SK-N-MC (cell line): ENCODE results near the gene TM6SF1.
"Not testable (repeated sequence)": the region's sequence is repeated elsewhere in the genome, so short reads cannot be mapped to it uniquely, and the experiment has no call there.

Experiments used
- DNase-seq: peaks from one replicate; pipeline ENCODE4 v3.0.0-alpha.2; 2011; ENCODE audit warnings: low read depth, low spot score
- H3K27ac ChIP-seq: fragments of 200-600 bp; sonication (generic); 2 replicates; pipeline ENCODE4 v1.5.1; 2016; ENCODE audit warnings: mixed run types
- H3K36me3 ChIP-seq: fragments of 200-600 bp; sonication (generic); 2 replicates; pipeline ENCODE4 v1.6.1; 2017; ENCODE audit warnings: antibody characterized with exemption, low read length, mixed read lengths; ENCODE audit not compliant: insufficient read depth
- H3K4me3 ChIP-seq: fragments of 200-600 bp; sonication (generic); 2 replicates; pipeline ENCODE4 v1.5.1; 2016
- H3K9ac ChIP-seq: fragments of 200-600 bp; sonication (generic); 2 replicates; pipeline ENCODE4 v1.8.0; 2017; ENCODE audit warnings: mixed run types, mixed read lengths; ENCODE audit not compliant: insufficient read length
- H3K9me3 ChIP-seq: fragments of 200-600 bp; sonication (generic); 2 replicates; pipeline ENCODE4 v1.6.1; 2017; ENCODE audit warnings: low read depth, mild to moderate bottlenecking, antibody characterized with exemption, low read length, moderate library complexity, mixed read lengths
- EZH2 ChIP-seq: fragments of 200-600 bp; sonication (generic); IDR thresholded peaks from one replicate; pipeline ENCODE4 v1.6.1; 2017; ENCODE audit warnings: antibody characterized with exemption
- FOXP2 ChIP-seq: optimal IDR thresholded peaks from 2 replicates; pipeline ENCODE3; 2011; ENCODE audit warnings: mild to moderate bottlenecking, moderate library complexity; ENCODE audit not compliant: insufficient read depth; ENCODE audit errors: extremely low read length, control extremely low read depth
- POLR2AphosphoS5 ChIP-seq: IDR thresholded peaks from 2 replicates; pipeline ENCODE4 v1.6.1; 2012; ENCODE audit warnings: mild to moderate bottlenecking, low read depth, low read length, borderline replicate concordance

TM6SF1 gene

GRCh38 chr15:83155942-83156341 lies 48.5 kb downstream of the TM6SF1 start:
- Histone ChIP-seq H3K4me3 (no peak overlapping the region), H3K9ac (no peak overlapping the region), H3K36me3 (peaks cover 28% of the 10 kb centered on the region), H3K9me3 (no peaks in the 10 kb centered on the region), H3K27ac (no peak overlapping the region)
- no peak for DNase-seq
- TF ChIP-seq FOXP2 (no peak), POLR2AphosphoS5 (no peak)

- no peak overlapping the region for H3K4me3 ChIP-seq
- no peak for DNase-seq
- H3K9me3 ChIP-seq: no peaks in the 10 kb centered on the region
- H3K9ac ChIP-seq: no peak overlapping the region
- H3K27ac ChIP-seq: no peak overlapping the region
- H3K36me3 ChIP-seq: peaks cover 22% of the 10 kb centered on the region
- TF ChIP-seq EZH2: no peak
- no peak for TF ChIP-seq POLR2AphosphoS5
- no peak for TF ChIP-seq FOXP2
These were observed 50.9 kb downstream of the TM6SF1 start for GRCh38 chr15:83158393-83158792.

GRCh38 chr15:83160741-83161140 lies 53.3 kb downstream of the TM6SF1 start:
- H3K36me3 ChIP-seq: peaks cover 22% of the 10 kb centered on the region
- TF ChIP-seq EZH2 (no peak), POLR2AphosphoS5 (no peak), FOXP2 (no peak)
- no peak overlapping the region for H3K9ac ChIP-seq
- no peak for DNase-seq
- no peak overlapping the region for H3K4me3 ChIP-seq
- H3K9me3 ChIP-seq: 0 out of 2 replicates have a peak, but pooled peaks cover under 1% of the 10 kb centered on the region
- H3K27ac ChIP-seq: no peak overlapping the region

GRCh38 chr15:83163032-83163431 lies 55.6 kb downstream of the TM6SF1 start:
- DNase-seq: no peak
- H3K36me3 ChIP-seq: peaks cover under 1% of the 10 kb centered on the region; the same call in 1 of the 2 replicates

GRCh38 chr15:83164111-83164770 lies 56.8 kb downstream of the TM6SF1 start:
- peaks cover 4% of the 10 kb centered on the region; the same call in 1 of the 2 replicates for H3K9me3 ChIP-seq
- TF ChIP-seq FOXP2: no peak
- no peak for TF ChIP-seq EZH2
- no peak for TF ChIP-seq POLR2AphosphoS5
- no peak for DNase-seq
- no peak overlapping the region for H3K4me3 ChIP-seq
- H3K27ac ChIP-seq: no peak overlapping the region
- no peak overlapping the region for H3K9ac ChIP-seq
- H3K36me3 ChIP-seq: no peaks in the 10 kb centered on the region

More at GRCh38 chr15:83163032-83163431, 55.6 kb downstream of the TM6SF1 start:
- TF ChIP-seq FOXP2 (no peak), EZH2 (no peak), POLR2AphosphoS5 (no peak)
- H3K9ac ChIP-seq: no peak overlapping the region
- H3K4me3 ChIP-seq: no peak overlapping the region
- H3K9me3 ChIP-seq: peaks cover 4% of the 10 kb centered on the region; the same call in 1 of the 2 replicates
- no peak overlapping the region for H3K27ac ChIP-seq

GRCh38 chr15:83164771-83165404 lies 57.4 kb downstream of the TM6SF1 start:
- no peak for TF ChIP-seq FOXP2
- TF ChIP-seq POLR2AphosphoS5: no peak
- TF ChIP-seq EZH2: no peak
- no peak overlapping the region for H3K4me3 ChIP-seq
- no peak overlapping the region for H3K27ac ChIP-seq
- H3K36me3 ChIP-seq: no peaks in the 10 kb centered on the region
- no peak for DNase-seq
- H3K9ac ChIP-seq: no peak overlapping the region
- H3K9me3 ChIP-seq: peaks cover 4% of the 10 kb centered on the region; the same call in 1 of the 2 replicates

- peaks cover 4% of the 10 kb centered on the region; the same call in 1 of the 2 replicates for H3K9me3 ChIP-seq
- TF ChIP-seq EZH2: no peak
- no peak for TF ChIP-seq FOXP2
- no peak for TF ChIP-seq POLR2AphosphoS5
- no peak overlapping the region for H3K4me3 ChIP-seq
- H3K27ac ChIP-seq: no peak overlapping the region
- no peak for DNase-seq
- H3K9ac ChIP-seq: no peak overlapping the region
- H3K36me3 ChIP-seq: no peaks in the 10 kb centered on the region
These were observed 58.8 kb downstream of the TM6SF1 start for GRCh38 chr15:83166218-83166617.

GRCh38 chr15:83166830-83167229 lies 59.4 kb downstream of the TM6SF1 start:
- no peak for DNase-seq
- no peak for TF ChIP-seq POLR2AphosphoS5
- Histone ChIP-seq H3K36me3 (no peaks in the 10 kb centered on the region), H3K4me3 (no peak overlapping the region), H3K9ac (no peak overlapping the region), H3K27ac (no peak overlapping the region), H3K9me3 (peaks cover 4% of the 10 kb centered on the region; the same call in 1 of the 2 replicates)

- not testable (repeated sequence) for H3K4me3 ChIP-seq, H3K36me3 ChIP-seq, H3K27ac ChIP-seq, H3K9me3 ChIP-seq, H3K9ac ChIP-seq, DNase-seq
These were observed 62.1 kb downstream of the TM6SF1 start for GRCh38 chr15:83169576-83169975.
